Measurements from ENCODE around the gene CLCF1. TPM values are rescaled to one million over a fixed set of nuclear protein-coding genes. Genes with fewer than 3 reads are reported as not detected.

Gene CLCF1
- total RNA-seq, 3 donors from 2014 or later, result 3.2 to 11.1 (median 10.2) TPM

- no peaks in the 10 kb centered on the region for H3K36me3 ChIP-seq
- H3K27me3 ChIP-seq, result no peaks in the 10 kb centered on the region
- DNase-seq (ENCODE audit: low spot score in 2 of 2), result no peak
- TF ChIP-seq POLR2AphosphoS5 (IDR thresholded peaks at IDR 0.05) (no peak), CTCF (IDR thresholded peaks at IDR 0.05) (no peak), POLR2A (IDR thresholded peaks at IDR 0.05) (no peak)
- H3K27ac ChIP-seq, result peak overlapping the region; percentile 45 to 76
- H3K4me3 ChIP-seq, result no peak overlapping the region
- intact Hi-C loops (cut with DNase I; ENCODE audit: low total_unique reads), result no loop called here
- H3K4me1 ChIP-seq, result no peaks in the 10 kb centered on the region
- no peaks in the 10 kb centered on the region for H3K9me3 ChIP-seq
Observed at GRCh38 chr11:67344264-67344663, 29.1 kb downstream of the CLCF1 start.

- intact Hi-C loops (cut with DNase I; ENCODE audit: low total_unique reads), result no loop called here
- Histone ChIP-seq H3K27me3 (no peaks in the 10 kb centered on the region), H3K36me3 (no peaks in the 10 kb centered on the region), H3K9me3 (no peaks in the 10 kb centered on the region), H3K4me3 (no peak overlapping the region), H3K4me1 (peaks cover 0 to 2% of the 10 kb centered on the region in 2 donors), H3K27ac (no peak overlapping the region)
- TF ChIP-seq CTCF (IDR thresholded peaks at IDR 0.05), result no peak
- TF ChIP-seq POLR2AphosphoS5 (IDR thresholded peaks at IDR 0.05), result no peak
- TF ChIP-seq POLR2A (IDR thresholded peaks at IDR 0.05), result no peak
- DNase-seq (ENCODE audit: low spot score in 2 of 2), result no peak
Observed at GRCh38 chr11:67337257-67337656, 36.1 kb downstream of the CLCF1 start.

- Histone ChIP-seq H3K27me3 (no peaks in the 10 kb centered on the region), H3K27ac (peak overlapping the region; percentile 11 to 40), H3K36me3 (no peaks in the 10 kb centered on the region), H3K4me3 (no peak overlapping the region), H3K4me1 (peaks cover 0 to 4% of the 10 kb centered on the region in 2 donors), H3K9me3 (no peaks in the 10 kb centered on the region)
- intact Hi-C loops (cut with DNase I; ENCODE audit: low total_unique reads), result no loop called here
- no peak for DNase-seq (ENCODE audit: low spot score in 2 of 2)
- no peak for TF ChIP-seq POLR2A (IDR thresholded peaks at IDR 0.05)
- no peak for TF ChIP-seq CTCF (IDR thresholded peaks at IDR 0.05)
- no peak for TF ChIP-seq POLR2AphosphoS5 (IDR thresholded peaks at IDR 0.05)
Observed at GRCh38 chr11:67332081-67332691, 41.2 kb downstream of the CLCF1 start.

GRCh38 chr11:67323526-67323925 lies 49.9 kb downstream of the CLCF1 start:
- no peaks in the 10 kb centered on the region for H3K36me3 ChIP-seq
- no peaks in the 10 kb centered on the region for H3K27me3 ChIP-seq
- peaks cover 0 to 6% of the 10 kb centered on the region in 2 donors for H3K4me1 ChIP-seq
- no peak overlapping the region for H3K4me3 ChIP-seq
- H3K27ac ChIP-seq, result no peak overlapping the region
- no peak for DNase-seq (ENCODE audit: low spot score in 2 of 2)
- H3K9me3 ChIP-seq, result no peaks in the 10 kb centered on the region
- TF ChIP-seq CTCF (IDR thresholded peaks at IDR 0.05) (no peak), POLR2AphosphoS5 (IDR thresholded peaks at IDR 0.05) (no peak), POLR2A (IDR thresholded peaks at IDR 0.05) (no peak)
- intact Hi-C loops (cut with DNase I; ENCODE audit: low total_unique reads), result no loop called here

GRCh38 chr11:67322049-67322448 lies 51.3 kb downstream of the CLCF1 start:
- no peak for DNase-seq (ENCODE audit: low spot score in 2 of 2)
- Histone ChIP-seq H3K27me3 (no peaks in the 10 kb centered on the region), H3K27ac (no peak overlapping the region), H3K4me1 (peaks cover 0 to 6% of the 10 kb centered on the region in 2 donors), H3K4me3 (no peak overlapping the region), H3K36me3 (no peaks in the 10 kb centered on the region), H3K9me3 (no peaks in the 10 kb centered on the region)
- TF ChIP-seq POLR2AphosphoS5 (IDR thresholded peaks at IDR 0.05), result no peak
- no peak for TF ChIP-seq CTCF (IDR thresholded peaks at IDR 0.05)
- no peak for TF ChIP-seq POLR2A (IDR thresholded peaks at IDR 0.05)
- intact Hi-C loops (cut with DNase I; ENCODE audit: low total_unique reads), result no loop called here
